ENCODE measurements around the gene EEF1A2.
A peak's percentile ranks its signal among the peaks of the same experiment; 100 is the strongest.
"Not testable (repeated sequence)": the region's sequence is repeated elsewhere in the genome, so short reads cannot be mapped to it uniquely, and the experiment has no call there.

Gene EEF1A2

DNA sequence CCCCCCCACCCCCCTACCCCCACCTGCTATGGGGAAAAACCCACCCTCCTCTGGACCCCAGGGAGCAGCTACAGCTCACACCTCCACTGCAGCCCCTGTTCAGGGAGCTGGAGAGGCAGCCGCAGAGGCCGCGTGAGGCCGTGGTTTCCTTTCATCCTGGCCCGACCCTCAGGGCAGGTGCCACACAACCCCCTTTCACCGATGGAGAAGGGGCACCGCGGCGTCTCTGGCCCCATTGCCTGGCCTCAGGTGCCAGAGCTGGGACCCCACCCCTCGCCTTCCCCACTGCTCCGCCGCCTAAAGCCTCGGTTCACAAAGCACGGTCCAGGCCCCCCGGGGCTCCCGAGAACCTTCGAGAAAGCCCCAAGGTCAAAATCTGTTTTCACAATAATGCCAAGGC lies 14.6 kb downstream of the EEF1A2 start:
- DNase-seq: no peak

DNA sequence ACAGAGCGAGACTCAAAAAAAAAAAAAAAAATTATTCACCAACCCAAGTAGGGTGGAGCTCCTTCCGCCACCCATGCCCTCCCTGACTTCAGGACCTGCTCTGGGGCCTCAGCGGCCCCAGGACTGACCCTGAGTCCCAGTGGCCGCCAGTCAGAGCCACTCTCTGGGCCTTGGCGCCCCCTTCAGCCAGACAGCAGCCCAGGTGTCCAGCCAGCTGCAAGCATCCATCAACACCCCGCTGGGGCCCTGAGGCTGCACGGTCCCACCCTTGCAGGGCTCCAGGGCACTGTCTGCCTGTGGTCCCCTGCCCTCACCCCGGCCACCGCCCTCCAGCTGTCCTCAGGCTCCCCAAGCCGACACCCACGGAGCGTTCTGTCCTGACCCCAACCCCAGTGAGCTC lies 15.0 kb downstream of the EEF1A2 start:
- no peak for DNase-seq

GRCh38 chr20:63482021-63482587 lies 16.8 kb downstream of the EEF1A2 start:
- DNase-seq: no peak

DNA sequence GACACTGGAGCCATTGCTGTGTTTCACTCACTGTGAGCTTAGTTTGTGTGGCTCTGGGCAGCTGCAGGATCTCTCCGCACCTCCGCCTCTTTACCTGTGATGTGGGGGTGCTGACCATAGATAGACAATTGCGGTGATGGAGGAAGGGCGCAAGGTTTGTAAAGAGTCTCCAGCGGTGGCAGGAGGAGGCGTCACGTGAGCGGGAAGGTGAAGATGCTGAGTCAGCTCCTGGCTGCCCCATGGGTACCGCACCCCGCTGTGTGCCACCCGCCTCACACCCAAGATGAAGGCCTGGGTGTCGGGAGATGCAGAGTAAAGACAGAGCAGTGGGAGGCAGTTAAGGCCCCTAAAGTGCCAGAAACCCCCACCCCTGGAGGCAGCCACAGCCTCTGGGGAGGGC lies 17.4 kb downstream of the EEF1A2 start:
- DNase-seq: no peak

- not testable (repeated sequence) for DNase-seq
Measured at GRCh38 chr20:63479695-63480419, 19.0 kb downstream of the EEF1A2 start.

- DNase-seq: no peak
Measured at GRCh38 chr20:63478346-63479302, 20.3 kb downstream of the EEF1A2 start.

- no peak for DNase-seq
Measured at GRCh38 chr20:63477944-63478343, 20.9 kb downstream of the EEF1A2 start.

DNA sequence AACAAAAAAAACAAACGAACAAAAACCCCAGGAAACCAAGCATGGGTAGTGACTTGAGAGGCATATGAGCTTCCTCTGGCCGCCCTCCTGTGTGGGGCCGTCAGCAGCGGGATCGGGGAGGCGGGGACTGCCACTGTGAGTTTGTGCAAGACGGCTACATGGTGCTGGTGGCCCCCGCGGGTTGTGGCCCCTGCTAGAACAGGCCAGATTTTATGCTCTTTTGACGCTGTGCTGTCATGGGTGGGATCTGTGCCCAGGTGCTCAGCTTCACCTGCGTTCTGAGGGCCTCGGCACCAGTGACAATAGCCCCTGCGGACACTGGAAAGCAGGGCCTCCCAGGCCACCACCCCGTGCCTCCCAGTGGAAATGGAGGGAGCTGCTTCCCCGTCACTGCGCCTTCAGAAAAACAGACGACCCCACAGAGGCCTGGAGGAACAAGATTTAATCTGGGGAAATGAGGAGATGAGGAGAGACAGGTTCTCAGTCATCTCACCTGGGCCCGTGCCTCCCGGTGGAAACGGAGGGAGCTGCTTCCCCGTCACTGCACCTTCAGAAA lies 21.7 kb downstream of the EEF1A2 start:
- no peak for DNase-seq

DNA sequence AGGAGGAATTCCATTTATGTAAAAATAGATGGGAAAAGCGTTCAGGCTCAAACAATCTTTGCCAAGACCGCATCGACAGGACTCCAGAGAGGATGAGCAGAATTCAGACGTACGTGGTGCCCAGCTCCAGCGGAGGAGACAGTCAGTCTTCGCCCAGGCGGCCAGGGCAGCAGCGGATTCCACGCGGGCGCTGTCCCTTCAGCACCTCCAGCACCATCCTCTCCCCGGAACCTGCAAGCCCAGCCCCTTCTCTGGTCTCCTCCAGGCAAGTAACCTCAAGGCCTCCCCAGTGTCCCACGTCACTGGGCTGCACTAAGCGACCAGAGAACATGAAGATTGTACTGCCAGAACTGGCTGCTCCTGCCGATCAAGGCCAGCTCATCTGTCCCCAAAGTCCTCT lies 23.7 kb downstream of the EEF1A2 start:
- peak; percentile 85 for DNase-seq

DNA sequence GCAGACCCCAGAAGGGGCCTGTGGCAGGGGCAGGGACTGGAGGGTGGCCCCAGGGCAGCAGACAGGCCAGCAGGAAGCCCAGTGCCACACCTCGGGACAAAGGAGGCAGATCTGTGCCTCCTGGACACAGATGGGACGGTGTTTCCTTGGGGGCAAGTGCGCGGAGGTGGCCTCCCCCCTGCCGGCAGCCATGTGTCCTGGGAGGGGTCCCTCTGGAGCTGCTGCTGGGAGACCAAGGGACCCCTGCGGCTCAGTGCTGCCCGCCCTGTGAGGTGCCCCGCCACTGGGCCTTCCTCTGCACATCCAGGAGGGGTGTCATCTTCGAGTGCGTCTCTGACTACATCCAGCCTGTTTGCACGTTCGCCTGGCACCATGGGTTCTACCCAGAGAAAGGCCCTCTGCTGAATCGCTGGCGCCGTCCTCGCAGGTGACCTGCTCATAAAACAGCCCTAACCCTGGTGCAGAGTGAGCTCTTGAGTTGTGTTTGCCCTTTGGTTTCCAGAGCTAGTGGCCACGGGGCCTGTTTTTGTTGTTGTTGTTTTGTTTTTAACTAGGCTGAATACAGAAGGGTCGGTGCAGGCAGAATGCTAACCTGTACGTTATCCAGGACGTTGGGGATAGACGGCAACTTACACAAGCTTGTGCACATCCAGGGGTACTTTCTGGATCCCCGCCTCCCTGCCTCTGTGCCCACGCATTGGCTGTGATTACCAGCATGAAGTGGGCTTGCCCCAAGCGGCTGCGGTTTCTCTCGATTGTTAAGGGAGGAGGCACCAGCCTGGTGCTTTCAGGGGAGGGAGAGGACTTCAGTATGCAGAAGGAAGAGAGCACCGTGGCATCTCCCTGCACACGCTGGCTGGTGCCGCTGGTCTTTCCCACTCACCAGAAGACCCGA lies 25.1 kb downstream of the EEF1A2 start:
- DNase-seq: no peak

GRCh38 chr20:63472862-63473390 lies 26.0 kb downstream of the EEF1A2 start:
- DNase-seq: no peak

DNA sequence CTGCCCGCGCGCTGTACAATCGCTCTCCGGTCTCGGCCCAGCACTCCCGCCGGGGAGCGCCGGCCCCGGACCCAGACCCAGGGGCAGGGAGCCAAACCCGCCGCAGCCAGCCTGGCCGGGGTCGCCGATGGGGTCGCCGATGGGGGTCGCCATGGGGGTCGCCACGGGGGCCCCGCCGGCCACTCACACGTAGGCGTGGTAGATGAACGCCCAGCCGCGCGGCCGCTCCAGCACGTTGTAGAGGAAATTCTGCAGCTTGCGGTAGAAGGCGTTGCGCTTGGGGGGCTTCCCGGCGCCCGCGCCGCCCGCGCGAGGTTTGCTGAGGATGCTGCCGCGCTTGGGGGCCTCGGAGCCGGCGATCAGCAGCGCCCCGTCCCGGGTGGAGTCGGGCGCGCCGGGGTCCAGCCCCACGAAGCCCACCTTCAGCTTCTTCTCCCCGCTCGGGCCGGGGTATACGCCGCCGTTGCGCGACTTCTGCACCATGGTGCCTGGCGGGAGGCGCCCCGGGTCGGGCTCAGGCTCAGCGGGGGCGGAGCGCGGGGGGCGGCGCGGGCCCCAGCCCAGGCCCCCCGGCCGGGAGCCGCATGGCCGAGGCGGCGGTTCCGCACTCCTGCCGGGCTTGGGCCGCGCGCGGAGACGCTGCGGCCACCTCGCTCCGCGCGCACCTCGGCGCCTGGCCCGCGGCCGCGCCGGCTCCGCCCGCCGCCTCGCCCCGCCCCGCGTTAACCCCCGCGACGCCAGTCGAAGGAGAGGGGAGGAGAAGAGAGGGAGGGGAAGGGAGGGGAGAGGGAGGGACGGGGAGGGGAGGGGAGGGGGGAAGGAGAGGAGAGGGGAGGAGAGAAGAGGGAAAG lies 26.7 kb downstream of the EEF1A2 start, which contains the start of gene KCNQ2:
Gene KCNQ2 (minus strand): TSS at position 675 of the 851 bp plus-strand sequence. CDS start 192 bp downstream, at position 483.
- no peak for DNase-seq

DNA sequence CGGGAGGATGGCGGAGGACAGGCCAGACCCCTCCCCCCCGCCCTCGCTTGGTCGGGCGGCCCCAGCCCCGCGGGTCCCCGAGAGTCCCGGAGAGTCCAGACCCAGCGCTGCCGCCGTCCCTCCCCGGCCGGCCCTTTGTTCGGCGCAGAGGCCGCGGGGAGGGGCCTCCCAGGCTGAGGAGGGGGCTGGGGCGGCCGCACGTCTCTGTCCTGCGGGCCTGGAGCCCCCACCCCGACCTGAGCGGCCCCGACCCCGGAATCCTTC lies 27.2 kb downstream of the EEF1A2 start:
- no peak for DNase-seq

DNA sequence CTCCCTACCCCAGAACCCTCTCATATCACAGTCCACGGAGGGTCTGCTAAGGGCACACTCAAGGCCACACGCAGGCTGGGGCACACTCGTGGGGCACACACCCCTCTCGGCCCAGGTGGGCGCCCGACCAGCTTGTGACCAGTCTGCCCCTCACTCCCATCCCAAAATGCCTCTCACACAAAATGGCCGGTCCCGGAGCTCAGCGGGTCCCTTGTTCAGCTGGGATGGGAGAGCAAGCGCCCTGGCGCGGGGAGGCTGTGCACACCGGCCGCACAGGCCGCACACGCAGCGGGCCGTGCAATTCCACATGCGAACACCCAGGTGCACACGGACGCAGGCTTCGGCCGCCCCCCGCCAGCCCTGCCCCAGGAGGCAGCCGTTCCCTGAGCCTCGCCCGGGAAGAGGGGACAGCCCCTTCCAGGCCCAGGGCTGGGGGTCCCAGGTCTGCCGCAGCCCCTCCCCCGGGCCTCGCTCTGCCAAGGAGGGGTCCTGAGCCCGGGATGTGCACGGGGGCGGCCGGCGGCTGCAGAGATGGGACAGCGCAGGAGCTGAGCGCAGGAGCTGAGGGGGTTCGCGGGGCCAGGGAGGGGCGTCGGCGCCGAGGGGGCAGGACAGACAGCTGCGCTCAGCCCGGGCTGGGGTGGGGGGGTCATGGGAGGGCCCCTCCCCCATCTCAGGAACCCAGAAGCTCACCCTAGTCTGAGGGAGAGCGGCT lies 27.7 kb downstream of the EEF1A2 start:
- DNase-seq: no peak

DNA sequence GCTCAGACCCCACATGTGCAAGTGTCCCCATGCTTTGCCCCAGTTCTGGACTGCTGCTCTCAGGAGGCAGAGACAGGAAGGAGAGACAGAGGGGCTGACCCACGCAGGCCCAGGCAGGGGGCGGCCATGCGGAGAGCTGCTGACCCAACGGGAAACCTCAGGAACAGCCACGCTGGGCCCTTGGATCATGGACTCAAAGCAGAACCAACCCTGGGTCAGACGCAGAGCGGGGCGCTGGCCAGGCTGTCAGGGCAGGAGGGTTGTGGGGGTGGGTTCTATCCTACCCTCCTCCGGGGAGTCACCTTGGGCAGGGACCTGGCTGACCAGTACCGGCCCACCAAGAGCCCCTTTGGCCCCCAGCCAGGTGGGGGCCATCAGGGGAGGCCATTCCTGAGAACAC lies 28.5 kb downstream of the EEF1A2 start:
- no peak for DNase-seq

DNA sequence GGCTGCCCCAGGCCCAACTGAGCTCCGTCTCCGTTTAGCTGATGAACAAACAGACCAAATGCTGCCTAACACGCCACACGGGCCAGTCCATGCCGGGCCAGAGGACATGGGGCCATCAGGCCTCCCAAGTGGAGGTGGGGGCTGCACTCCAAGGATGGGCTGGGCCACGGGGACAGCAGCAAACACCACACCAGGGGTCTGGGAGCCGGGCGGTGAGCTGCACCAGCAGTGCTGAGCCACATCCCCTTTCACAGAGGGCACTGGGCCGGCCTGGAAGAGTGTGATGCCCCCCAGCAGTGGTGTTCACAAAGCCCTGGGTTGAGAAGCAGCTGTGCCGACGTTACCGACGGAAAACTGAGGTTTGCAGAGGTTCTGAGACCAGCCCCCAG lies 29.2 kb downstream of the EEF1A2 start:
- no peak for DNase-seq

DNA sequence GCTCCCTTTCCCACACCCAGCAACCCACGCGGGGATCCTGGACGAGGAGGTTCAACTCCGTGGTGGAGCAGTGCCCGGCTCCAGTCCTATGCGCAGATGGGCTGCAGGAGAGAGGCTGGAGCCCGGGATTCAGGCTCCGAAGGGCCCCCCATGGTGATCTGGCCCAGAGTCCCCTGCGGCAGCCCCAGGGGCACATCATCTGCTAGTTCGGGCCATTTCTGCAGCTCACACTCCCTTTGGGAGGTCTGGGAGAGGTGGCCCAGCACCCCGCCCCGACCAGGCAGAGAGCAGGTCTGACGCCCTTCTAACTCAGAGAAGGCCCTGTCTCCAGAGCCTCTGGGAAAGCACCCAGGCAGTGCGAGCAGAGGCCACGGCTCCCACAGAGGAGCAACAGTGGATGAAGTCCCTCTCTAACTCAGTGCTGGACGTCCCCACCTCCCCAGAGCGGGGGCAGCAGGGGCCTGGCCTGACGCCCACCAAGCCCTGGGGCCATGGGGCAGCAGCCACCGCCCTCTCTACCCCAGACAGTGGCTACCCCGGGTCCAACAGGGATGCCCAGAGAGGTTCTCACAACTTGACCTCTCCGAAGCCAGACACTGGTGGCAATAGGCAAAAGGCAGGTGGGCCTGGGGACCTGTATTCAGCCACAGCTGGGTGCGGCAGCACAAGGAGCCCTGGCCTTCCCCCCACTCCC lies 29.7 kb downstream of the EEF1A2 start:
- no peak for DNase-seq

DNA sequence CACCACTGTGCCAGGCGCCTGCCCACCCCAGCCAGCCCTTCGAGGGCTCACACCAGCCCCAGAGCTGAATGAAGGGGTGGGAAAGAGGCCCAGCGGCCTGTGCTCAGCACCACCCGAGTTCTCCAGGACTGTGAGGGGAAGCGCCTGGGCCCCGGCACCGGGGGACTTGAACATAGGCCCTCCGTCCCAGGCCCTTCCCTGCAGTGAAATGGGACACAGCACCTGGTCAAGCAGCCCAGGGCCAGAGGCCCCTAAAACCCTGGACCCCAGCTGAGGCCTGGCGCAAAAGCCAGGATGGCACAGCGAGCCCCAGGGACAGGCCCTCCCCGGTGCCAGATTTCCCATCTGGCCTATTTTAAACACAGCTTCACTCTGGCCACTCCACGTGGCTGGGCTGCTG lies 30.5 kb downstream of the EEF1A2 start:
- no peak for DNase-seq

GRCh38 chr20:63467294-63468083 lies 31.4 kb downstream of the EEF1A2 start:
- no peak for DNase-seq

Measured in islet precursor cell (in vitro differentiated cells).